Epithelial cell of esophagus (primary cell): ENCODE data around the gene CPT1A.

Experiments
- DNase-seq: peaks from one replicate; pipeline ENCODE4 v3.0.0; 2010; ENCODE audit warnings: low read depth
- H3K4me3 ChIP-seq: 2 replicates; pipeline ENCODE4 v1.5.1; 2011; ENCODE audit warnings: mild to moderate bottlenecking, low read length, control low read depth
- CTCF ChIP-seq: IDR thresholded peaks from 2 replicates; pipeline ENCODE4 v1.5.1; 2011; ENCODE audit warnings: low read depth, mild to moderate bottlenecking, low read length, control low read depth, inconsistent platforms; ENCODE audit not compliant: insufficient read depth; ENCODE audit errors: missing control alignments

Gene CPT1A

GRCh38 chr11:68735125-68735524 is 106.6 kb downstream of the CPT1A start:
- no peak for DNase-seq
- no peak for TF ChIP-seq CTCF
- H3K4me3 ChIP-seq, result no peak overlapping the region

GRCh38 chr11:68734111-68734510 is 107.6 kb downstream of the CPT1A start:
- DNase-seq, result no peak
- no peak for TF ChIP-seq CTCF
- no peak overlapping the region for H3K4me3 ChIP-seq

- TF ChIP-seq CTCF, result no peak
- peak; percentile 9 for DNase-seq
- no peak overlapping the region for H3K4me3 ChIP-seq
Measured at GRCh38 chr11:68727783-68728182, 113.9 kb downstream of the CPT1A start.

GRCh38 chr11:68724293-68724692 is 117.4 kb downstream of the CPT1A start:
- no peak for TF ChIP-seq CTCF
- no peak for DNase-seq
- no peak overlapping the region for H3K4me3 ChIP-seq

- no peak for DNase-seq
- no peak overlapping the region for H3K4me3 ChIP-seq
- no peak for TF ChIP-seq CTCF
Measured at GRCh38 chr11:68722143-68722542, 119.6 kb downstream of the CPT1A start.

- TF ChIP-seq CTCF, result no peak
- DNase-seq, result no peak
- H3K4me3 ChIP-seq, result no peak overlapping the region
Measured at GRCh38 chr11:68721075-68721474, 120.6 kb downstream of the CPT1A start.

GRCh38 chr11:68715456-68716122 is 126.1 kb downstream of the CPT1A start:
- no peak for DNase-seq
- no peak for TF ChIP-seq CTCF
- no peak overlapping the region for H3K4me3 ChIP-seq
